M059J (cell line): ENCODE data around the gene CASP2. TPM values are rescaled to one million over a fixed set of nuclear protein-coding genes. Genes with fewer than 3 reads are reported as not detected.

Experiments
- DNase-seq: peaks from one replicate; pipeline ENCODE4 v3.0.0-alpha.2; 2012; ENCODE audit warnings: low read depth
- total RNA-seq: library from RNA; depleted of rRNA; stranded (reverse); fragments of >200 nt; shearing (Covaris generic); gene quantifications from 2 replicates; pipeline ENCODE4 v1.2.3, GENCODE V29; 2014; rRNA removed

Gene CASP2
- total RNA-seq, result 22.5 and 31.2 TPM in 2 replicates

DNA sequence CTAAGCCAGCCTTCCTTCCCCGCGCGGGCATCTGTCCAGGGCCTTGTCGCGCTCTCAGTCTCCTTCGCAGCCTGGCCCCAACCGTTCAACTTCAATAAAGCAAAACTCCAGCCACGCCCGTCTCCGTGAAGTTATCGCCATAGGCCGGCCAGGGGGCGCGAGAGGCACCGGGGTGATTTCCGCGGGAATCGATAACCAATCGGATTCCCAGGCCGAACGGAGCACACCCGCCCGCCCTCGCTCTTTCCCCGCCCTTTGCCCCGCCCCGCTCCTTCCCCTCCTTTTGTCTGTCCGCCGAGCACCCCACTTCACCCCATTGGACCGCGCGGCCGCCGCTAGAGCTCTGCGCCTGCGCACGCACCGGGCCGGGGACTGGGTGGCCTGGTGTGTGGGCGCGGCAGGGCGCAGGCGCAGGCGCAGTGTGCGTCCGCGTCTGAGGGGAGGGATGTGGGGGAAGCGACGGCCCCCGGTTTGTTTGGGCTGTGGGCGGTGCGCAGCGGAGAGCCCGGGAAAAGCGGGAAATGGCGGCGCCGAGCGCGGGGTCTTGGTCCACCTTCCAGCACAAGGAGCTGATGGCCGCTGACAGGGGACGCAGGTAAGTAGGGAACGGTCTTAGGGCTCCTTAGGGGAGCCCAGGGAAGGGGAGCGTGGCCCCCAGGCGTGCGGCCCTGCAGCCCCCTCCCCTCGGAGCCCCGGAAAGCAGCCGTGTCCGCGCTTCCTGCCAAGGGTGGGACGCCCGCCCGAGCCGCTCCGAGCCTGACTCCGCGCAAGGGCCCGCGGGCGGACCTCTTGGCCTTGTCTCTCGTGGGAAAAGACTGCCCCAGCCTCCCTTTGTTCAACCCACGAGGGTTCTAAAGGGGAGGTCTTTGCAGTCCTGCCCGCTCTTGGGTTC, at the start of gene CASP2:
TSS of gene CASP2 (plus strand) at position 417 of the 892 bp plus-strand sequence. CDS start at position 522, 105 bp downstream.
- peak; percentile 98 for DNase-seq

DNA sequence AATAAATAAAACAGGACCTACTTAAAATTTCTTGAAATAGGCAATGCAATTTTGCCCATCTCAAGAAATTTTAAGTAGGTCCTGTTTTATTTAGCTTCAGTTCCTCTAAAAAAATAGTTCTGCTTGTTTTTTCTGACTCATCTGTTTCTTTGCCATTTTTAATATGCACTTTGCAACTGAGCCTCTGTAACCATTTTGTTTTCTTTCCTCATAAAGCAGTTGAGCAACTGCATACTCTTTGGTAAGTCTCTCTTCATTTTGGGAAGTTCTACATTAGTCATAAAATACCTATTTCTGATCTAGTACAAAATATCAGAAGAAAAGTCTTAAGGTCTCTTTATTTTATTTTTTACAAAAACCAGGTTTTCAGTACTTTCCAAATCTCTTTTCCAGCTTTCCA, 48.3 kb upstream of the CASP2 start:
- no peak for DNase-seq

DNA sequence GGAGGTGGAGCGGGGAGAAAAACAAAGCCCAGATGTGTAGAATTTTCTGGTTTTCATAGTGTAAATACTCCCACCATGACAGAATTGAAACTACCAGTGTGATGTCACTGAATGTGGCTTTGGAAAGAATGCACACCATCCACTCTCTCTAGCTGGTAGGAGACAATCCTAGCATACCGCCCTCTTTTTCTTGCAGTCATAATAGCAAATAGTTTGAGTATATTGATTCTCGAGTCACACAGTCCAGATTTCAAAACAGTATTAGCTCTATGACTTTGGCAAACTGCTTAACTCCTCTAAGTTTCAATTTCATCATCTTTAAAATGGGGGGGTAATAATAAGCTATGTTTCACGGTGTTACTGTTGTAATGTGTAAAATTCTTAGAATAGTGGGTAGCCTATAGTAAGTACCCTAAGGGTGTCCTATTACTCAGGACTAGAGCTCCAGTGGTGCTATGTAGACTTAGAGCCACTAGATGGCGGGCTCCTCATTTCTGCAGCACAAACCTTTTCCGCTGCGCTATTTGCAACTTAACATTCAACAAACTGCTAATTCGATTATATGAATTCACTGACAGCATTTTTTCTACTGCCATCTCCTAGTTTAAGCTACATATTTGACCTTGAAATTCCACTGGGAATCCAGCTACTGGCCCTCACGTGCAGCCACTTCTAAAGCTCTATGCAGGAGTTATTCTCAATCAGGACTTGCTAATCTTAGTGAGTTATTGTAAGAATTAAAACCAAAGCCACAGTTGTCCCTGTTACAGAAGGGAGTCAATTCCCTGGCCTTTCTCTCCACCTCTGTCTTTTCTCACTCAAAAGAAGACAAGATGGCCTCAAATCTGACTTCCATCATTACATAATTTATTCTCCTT, 47.6 kb upstream of the CASP2 start:
- DNase-seq, result peak; percentile 69

DNA sequence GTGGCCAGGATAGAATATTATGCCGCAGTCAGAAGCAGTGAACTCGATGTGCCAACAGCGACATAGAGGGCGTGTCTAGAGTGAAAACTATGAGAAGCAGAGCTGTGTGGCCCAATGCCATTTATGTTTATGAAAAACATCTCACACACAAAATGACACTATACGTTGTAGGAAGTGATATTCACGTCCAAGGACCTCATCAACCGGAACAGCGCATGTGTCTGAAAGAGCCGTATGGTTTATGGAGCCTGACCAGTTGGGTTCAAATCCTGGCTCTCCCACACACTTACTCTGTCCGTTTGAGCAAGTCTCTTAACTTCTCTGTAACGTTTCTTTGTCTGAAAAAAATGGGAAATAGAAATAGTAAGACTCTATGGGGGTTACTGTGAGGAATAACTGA, 45.8 kb upstream of the CASP2 start:
- DNase-seq, result no peak

DNA sequence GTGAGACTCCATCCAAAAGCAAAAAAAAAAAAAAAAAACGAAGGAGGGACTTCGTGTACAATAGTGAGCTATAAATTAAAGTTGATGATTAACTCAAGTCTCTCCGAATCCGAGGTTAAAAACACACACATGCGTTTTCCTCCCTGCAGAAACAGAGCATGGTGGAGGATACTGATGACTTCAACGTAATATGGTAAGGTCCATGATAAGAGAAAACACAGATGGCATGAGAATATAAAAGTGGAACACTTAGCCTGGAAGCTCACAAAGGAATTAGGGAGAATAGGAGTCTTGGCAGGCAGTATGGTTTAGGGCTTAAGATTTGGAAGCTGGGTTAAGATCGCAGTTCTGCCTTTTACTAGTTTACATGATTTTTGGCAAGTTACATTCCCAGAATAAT, 45.0 kb upstream of the CASP2 start:
- DNase-seq, result no peak

DNA sequence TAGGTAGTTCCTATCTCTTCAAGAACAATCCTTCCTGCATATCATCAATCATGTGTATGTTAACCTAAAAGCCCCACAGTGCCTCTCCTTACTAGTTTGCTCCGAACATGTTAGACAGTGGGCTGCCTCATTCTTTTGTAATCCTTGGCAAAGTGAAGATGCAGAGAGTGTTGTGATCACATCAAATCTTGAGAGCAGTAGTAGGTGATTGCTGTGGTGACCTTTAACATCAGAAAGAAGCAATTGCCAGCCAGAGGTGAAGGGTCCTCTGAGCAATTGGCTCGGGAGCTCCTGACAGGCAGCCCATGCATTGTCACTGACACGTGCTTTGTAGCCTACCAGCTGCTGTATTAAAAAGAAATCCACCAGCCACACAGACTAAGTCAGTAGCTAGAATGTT, 44.5 kb upstream of the CASP2 start:
- DNase-seq, result no peak

DNA sequence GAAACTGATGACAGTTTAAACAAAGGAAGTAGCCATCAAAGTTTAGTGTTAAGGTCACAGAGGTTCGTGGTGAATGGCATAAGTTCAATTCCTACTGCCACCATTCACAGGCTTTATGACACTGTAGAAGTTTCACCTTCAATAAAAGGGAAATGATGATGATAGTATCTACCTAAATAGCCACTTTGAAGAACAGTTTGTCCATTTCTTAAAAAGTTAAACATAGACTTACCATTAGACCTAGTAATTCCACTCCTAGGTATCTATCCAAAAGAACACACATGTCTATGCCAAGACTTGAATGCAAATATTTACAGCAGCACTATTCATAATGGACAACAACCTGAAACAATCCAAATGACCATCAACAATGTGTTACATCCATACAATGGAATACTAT, 43.8 kb upstream of the CASP2 start:
- no peak for DNase-seq

DNA sequence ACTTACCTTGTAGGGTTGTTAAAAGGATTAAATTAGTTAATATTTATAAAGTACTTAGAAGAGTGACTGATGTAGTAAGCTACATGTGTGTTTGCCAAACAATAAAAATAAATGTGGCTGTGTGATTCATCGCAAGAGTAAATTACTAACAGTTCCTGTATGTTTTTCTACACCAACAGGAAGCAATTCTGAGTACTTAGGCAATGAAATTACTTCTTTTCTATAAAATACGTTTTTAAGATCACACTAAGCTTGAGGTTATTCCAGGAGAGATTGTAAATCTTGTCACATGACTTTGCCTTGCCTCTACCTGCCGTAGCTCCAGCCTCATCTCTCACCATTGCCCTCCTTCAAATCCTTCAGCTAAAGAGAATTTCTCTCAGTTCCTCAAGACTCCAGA, 43.0 kb upstream of the CASP2 start:
- DNase-seq, result peak; percentile 40

DNA sequence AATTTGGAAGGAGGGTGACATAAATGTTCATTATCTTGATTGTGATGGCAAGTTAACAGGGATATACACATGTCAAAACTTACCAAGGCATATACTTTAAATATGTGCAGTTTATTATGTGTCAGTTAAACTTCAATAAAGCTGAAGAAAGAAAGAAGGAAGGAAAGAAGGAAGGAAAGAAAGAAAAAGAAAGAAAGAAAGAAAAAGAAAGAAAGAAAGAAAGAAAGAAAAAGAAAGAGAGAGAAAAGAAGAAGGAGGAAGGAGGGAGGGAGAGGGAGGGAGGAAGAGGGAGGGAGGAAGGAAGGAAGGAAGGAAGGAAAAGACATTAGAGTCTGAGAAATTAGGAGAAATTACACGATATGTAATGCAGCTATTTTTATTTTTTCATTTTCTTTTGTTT, 40.8 kb upstream of the CASP2 start:
- no peak for DNase-seq

DNA sequence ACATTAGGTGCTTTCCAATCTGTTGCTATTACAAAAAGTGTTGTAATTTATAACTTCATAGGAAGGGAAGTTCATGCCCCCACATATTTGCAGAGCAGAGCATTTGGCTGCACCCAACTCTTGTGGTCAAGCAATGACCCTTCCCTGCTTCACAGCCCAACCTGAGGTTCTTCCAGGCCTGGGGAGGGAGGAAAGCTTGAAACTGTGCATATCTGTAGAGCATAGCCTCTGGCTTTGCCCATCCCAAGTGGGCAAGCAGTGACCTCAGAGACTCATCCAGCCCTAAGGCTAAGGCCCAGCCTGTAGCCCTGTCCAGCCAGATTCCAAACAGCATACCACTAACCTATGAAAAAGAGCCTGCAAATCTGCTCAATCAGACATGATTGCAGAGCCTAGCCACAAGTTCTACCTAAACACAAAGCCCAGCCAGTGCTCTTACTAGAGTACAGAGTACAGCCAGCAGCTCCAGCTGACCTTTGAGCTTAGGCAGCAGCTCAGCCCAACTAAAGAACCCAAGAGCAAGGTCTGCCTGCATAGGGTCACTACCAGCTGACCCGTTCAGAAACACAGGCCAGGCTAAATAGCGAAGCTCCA, 39.3 kb upstream of the CASP2 start:
- peak; percentile 71 for DNase-seq

DNA sequence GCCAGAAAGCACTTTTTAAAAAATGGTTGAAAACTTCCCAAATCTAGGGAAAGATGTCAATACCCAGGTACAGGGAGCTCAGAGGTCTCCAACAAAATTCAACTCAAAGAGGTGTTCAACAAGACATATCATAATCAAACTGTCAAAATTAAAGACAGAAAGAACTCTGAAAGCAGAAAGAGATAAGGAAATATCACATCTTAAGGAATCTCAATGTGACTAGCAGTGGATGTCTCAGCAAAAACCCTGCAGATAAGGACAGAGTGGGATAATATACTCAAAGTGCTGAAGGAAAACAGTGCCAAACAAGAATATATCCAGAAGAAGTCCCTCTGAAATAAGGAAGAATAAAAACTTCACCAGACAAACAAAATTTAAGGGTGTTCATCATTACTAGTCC, 38.0 kb upstream of the CASP2 start:
- DNase-seq, result no peak

DNA sequence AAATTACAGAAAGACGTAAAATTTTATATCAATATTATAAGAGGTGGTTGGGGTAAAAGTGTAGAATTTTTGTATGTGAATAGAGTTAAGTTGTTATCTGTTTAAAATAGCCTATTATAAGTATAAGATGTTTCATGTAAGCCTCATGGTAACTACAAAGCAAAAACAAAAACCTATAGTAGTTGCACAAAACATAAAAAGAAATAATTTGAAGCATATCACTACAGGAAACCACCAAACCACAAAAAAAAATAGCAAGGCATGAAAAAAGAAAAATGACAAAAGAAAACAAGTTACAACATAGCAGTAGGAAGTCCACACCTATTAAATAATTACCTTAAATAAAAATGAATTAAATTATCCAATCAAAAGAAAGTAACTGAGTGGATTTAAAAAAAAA, 37.3 kb upstream of the CASP2 start:
- DNase-seq, result no peak

DNA sequence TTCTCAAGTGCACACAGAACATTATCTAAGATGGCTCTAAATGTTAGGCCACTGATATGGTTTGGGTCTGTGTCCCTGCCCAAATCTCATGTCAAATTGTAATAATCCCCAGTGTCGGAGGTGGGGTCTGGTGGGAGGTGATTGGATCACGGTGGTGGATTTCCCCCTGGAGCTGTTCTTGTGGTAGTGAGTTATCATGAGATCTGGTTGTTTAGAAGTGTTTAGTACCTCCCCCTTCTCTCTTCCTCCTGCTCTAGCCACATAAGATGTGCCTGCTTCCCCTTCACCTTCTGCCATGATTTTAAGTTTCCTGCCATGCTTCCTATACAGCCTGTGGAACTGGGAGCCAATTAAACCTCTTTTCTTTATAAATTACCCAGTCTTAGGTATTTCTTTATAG, 36.1 kb upstream of the CASP2 start:
- no peak for DNase-seq

DNA sequence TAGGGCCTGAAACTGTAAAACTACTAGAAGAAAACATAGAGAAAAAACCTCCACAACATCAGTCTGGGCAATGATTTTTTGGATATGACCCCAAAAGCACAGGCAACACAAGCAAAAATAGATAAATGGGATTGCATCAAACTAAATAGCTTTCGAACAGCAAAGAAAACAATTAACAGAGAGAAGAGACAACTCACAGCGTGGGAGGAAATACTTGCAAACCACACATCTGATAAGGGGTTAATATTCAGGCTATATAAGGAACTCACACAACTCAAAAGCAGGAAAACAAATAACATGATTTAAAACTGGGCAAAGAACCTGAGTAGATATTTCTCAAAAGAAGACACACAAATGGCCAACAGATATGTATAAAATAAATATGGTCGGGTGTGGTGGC, 32.6 kb upstream of the CASP2 start:
- peak; percentile 17 for DNase-seq

DNA sequence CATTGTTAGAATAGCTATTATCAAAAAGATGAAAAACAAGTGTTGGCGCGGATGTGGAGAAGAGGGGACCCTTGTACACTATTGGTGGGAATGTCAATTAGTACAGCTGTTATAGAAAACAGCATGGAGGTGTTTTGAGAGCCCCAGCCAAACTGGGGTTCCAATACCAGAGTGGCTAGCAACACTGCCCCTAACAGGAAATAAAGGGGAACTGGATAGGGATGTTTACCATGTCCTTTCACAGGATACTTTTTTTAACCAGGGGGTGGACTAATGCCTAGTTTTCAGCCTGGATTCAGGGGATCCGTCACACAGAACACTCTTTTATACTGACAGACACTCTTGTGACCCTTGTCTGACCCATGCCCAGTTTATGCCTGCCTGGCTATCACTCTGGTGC, 31.8 kb upstream of the CASP2 start:
- no peak for DNase-seq

DNA sequence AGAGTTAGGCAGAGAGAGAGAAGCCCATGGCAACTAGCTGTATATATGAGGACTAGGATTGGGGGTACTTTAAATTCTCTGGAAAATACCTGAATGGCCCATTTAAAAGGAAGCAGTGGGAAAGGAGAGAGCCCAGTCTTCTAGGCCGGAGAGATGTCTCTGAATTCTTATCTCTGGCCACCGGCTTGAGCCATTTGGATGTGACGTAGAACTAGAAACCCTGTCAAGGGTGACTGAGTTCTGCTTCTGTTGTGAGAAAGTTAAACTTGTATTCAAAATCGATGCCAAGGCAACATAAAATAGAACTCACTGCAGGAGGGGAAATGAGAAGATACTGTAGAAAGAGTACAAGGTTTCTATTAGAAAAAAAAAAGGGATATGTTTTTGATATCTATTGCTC, 31.2 kb upstream of the CASP2 start:
- no peak for DNase-seq

DNA sequence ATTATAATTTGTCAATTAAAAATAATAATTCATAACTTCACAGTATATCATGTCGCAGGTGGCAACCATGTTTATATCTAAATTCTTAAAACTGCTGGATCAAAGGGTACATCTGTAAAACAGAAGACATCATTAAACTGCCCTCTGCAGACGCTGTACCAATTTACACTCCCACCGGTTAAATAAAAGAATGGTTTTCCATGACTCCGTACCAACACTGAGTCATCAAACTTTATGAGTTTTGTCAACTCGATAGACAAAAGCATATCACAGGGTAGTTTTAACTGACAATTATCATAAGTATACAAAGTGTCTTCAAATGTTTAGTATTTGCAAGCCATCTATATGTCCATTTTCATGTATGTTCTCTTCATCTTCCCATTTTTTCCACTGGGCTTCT, 30.6 kb upstream of the CASP2 start:
- DNase-seq, result peak; percentile 69

DNA sequence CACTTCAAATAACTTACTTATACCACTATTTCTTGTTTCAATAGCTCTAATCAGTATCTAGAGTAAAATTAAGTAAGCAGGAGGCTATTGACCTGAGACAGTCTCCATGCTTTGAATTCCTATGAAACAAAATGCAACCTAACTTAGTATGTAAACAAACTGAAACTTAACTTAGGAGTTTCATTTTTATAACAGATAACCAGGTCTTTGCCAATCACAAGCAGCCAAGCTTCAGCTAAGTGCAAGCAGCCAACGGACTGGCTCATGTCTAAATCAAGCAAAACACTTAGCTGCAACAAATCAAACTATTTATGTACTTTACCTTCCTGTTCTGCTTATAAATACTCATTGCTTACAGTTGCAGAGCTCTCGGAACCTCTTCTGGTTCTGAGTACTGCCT, 29.3 kb upstream of the CASP2 start:
- DNase-seq, result peak; percentile 7

DNA sequence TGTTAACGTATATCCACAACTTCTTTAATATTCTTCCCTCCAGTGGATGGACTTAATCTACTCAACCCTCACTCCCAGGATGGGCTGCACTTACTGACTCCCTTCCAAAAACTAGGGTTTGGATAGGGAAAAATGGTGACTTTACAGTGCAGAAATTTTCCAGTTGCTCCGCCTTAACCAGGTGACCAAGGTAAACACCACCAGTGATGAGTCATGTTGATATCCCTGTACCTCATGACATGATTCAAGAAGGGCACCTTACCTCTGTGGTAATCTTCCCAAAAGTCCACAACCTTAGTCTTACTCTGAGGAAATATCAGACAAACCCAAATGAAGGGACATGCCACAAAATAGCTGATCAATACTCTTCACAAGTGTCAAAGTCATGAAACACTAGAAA, 28.4 kb upstream of the CASP2 start:
- no peak for DNase-seq

DNA sequence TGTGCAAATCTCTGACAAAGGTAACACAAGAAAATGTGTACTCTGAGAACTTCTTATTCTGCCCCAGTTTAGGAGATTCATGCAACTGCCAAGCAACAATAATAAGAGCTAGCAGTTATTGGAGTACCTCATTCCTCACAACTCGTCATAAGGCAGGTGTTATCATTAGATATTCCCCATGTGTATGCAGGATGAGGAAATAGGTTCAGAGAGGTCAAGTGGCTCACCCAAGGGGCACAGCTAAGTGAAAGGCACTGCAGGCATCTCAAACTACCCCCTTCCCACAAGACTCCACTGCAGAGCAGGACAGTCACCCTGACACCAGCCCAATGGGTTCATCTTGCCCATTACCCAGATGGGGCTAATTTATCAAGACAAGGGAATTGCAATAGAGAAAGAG, 26.2 kb upstream of the CASP2 start:
- DNase-seq, result no peak

DNA sequence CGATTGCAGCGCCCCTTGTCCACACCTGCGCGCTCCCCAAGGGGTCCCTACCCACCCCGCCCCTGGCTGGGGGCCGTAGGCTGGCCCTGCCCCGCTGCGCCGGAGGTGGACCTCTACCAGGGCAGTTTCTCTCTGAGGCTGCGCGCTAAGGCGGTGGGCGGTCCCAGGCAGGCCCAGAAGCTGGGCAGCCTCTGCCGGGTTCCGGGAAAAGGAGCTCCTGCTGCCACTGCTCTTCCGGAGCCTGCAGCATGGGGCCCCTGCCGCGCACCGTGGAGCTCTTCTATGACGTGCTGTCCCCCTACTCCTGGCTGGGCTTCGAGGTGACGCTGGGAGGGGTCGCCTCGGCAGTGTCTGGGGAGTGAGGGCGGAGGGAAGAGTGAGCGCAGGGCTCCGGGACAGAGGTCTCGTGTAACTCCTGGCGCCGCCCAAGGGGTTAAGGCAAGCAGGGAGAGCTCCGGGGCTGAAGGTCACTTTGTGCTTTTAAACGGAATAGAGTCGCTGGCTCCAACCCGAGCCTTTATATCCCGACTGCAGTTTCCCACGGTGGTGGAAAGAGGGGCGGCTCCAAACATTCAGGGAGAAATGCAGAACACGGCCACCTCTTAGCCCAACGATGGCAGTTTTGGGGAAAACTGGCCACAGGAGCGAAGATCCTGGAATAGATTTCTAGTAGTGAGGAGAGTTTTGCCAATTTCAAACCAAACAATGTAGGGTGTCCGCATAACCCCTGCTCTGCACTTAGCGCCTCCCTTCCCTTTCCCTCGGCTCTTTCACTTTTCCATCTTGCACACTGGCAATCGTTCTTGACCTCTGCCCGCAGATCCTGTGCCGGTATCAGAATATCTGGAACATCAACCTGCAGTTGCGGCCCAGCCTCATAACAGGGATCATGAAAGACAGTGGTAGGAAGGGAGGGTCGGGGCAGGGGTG, 24.6 kb upstream of the CASP2 start, which contains the start of gene GSTK1:
TSS of gene GSTK1 (plus strand) at position 176 of the 930 bp plus-strand sequence. CDS start at position 249, 73 bp downstream.
- DNase-seq, result peak; percentile 75
